NT2/D1 (cell line): ENCODE measurements around the gene OBSCN.

Experiments used
- DNase-seq: peaks from one replicate; pipeline ENCODE4 v3.0.0-alpha.2; 2011; ENCODE audit warnings: low read depth, low spot score
- H3K27me3 ChIP-seq: 2 replicates; pipeline ENCODE4 v1.6.0; 2011; ENCODE audit warnings: mild to moderate bottlenecking; ENCODE audit not compliant: insufficient read length, insufficient read depth
- H3K36me3 ChIP-seq: 2 replicates; pipeline ENCODE4 v1.6.1; 2011; ENCODE audit warnings: mild to moderate bottlenecking, low read length, mixed read lengths; ENCODE audit not compliant: insufficient read depth, insufficient read length
- H3K4me1 ChIP-seq: 2 replicates; pipeline ENCODE4 v1.5.1; 2011; ENCODE audit not compliant: insufficient read depth, insufficient read length
- H3K4me3 ChIP-seq: 2 replicates; pipeline ENCODE4 v1.5.1; 2011; ENCODE audit warnings: low read depth; ENCODE audit not compliant: insufficient read length
- H3K9ac ChIP-seq: 2 replicates; pipeline ENCODE4 v1.6.0; 2011; ENCODE audit warnings: low read depth; ENCODE audit not compliant: insufficient read length
- H3K9me3 ChIP-seq: 2 replicates; pipeline ENCODE4 v1.5.1; 2011; ENCODE audit warnings: mild to moderate bottlenecking, low read length; ENCODE audit not compliant: insufficient read depth
- SUZ12 ChIP-seq: IDR thresholded peaks from 2 replicates; pipeline ENCODE4 v1.6.1; 2011; ENCODE audit not compliant: insufficient read length, insufficient read depth; ENCODE audit errors: extremely low read depth
- YY1 ChIP-seq: IDR thresholded peaks from 2 replicates; pipeline ENCODE4 v1.6.1; 2011; ENCODE audit not compliant: insufficient read length, insufficient read depth
- ZNF274 ChIP-seq: IDR thresholded peaks from 2 replicates; pipeline ENCODE4 v1.6.1; 2011; ENCODE audit warnings: mild to moderate bottlenecking, low read depth, low read length

The OBSCN gene

GRCh38 chr1:228393268-228393701 lies 185.4 kb downstream of the OBSCN start:
- H3K9ac ChIP-seq, result no peak overlapping the region
- no peaks in the 10 kb centered on the region for H3K27me3 ChIP-seq
- no peak for DNase-seq
- no peaks in the 10 kb centered on the region for H3K9me3 ChIP-seq
- peaks cover 67% of the 10 kb centered on the region for H3K36me3 ChIP-seq
- TF ChIP-seq SUZ12 (no peak), YY1 (no peak), ZNF274 (no peak)
- H3K4me3 ChIP-seq, result no peak overlapping the region
- H3K4me1 ChIP-seq, result peaks cover 2% of the 10 kb centered on the region

- H3K4me1 ChIP-seq, result peaks cover 2% of the 10 kb centered on the region
- peaks cover 74% of the 10 kb centered on the region for H3K36me3 ChIP-seq
- DNase-seq, result no peak
- H3K4me3 ChIP-seq, result no peak overlapping the region
- TF ChIP-seq ZNF274 (no peak), SUZ12 (no peak)
- H3K9me3 ChIP-seq, result no peaks in the 10 kb centered on the region
- no peak overlapping the region for H3K9ac ChIP-seq
- no peaks in the 10 kb centered on the region for H3K27me3 ChIP-seq
Observed at GRCh38 chr1:228393811-228394570, 186.1 kb downstream of the OBSCN start.

- H3K36me3 ChIP-seq, result peaks cover 81% of the 10 kb centered on the region
- DNase-seq, result no peak
- TF ChIP-seq YY1 (no peak), SUZ12 (no peak), ZNF274 (no peak)
- H3K27me3 ChIP-seq, result no peaks in the 10 kb centered on the region
- no peak overlapping the region for H3K9ac ChIP-seq
- H3K4me3 ChIP-seq, result no peak overlapping the region
- H3K9me3 ChIP-seq, result no peaks in the 10 kb centered on the region
- peaks cover 2% of the 10 kb centered on the region for H3K4me1 ChIP-seq
Observed at GRCh38 chr1:228394571-228395394, 186.9 kb downstream of the OBSCN start.

DNA sequence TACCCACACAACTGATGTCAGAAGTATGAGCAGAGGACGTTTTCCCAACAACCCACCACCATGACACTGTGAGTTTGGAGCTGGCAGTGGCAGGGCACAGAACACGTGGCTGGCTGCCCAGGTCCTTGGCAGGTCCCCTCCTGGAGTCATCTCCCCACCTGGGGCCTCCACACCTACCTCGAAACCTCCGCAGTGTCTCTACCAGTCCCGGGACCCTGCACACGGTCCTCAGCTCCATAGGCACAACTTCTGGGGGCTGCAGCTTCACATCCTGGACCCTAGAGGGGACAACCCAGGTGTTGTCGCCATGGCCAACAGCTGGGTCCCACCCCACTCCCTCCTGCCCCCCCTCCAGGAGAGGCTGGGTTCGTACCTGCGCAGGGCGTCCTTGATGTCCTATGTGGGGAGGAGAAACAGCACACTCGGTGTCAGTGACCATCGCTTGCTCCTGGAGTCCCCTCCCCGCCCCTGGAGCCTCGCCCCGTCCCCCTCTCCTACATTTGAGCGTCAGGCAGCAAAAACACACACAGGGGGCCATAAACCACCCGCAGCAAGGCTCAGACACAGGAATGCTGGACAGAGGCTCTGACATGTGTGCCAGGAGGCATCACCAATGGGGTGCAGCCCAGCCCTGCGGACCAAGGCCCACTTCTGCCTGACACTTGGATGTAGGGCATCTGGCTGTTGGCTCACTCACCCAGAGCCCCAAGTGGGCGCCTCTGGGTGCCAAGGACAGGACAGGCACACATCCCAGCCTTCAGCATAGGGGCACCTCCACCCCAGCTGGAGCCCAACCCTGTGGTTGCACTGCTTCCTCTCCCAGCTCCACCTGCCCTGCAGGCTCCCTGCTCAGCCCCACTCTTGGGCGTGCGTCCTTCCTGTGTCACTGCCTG lies 189.2 kb downstream of the OBSCN start:
- no peak for DNase-seq
- H3K27me3 ChIP-seq, result no peaks in the 10 kb centered on the region
- TF ChIP-seq YY1, result no peak
- no peak for TF ChIP-seq ZNF274
- TF ChIP-seq SUZ12, result no peak
- no peak overlapping the region for H3K4me3 ChIP-seq
- H3K9me3 ChIP-seq, result no peaks in the 10 kb centered on the region
- no peak overlapping the region for H3K9ac ChIP-seq
- H3K4me1 ChIP-seq, result peaks cover 6% of the 10 kb centered on the region
- peaks cover 99% of the 10 kb centered on the region for H3K36me3 ChIP-seq

- Histone ChIP-seq H3K4me3 (no peak overlapping the region), H3K9me3 (no peaks in the 10 kb centered on the region), H3K27me3 (no peaks in the 10 kb centered on the region), H3K9ac (no peak overlapping the region), H3K36me3 (peaks cover 99% of the 10 kb centered on the region), H3K4me1 (peaks cover 9% of the 10 kb centered on the region)
- no peak for DNase-seq
- TF ChIP-seq SUZ12, result no peak
- TF ChIP-seq YY1, result no peak
- TF ChIP-seq ZNF274, result no peak
Observed at GRCh38 chr1:228397966-228398365, 190.1 kb downstream of the OBSCN start.

DNA sequence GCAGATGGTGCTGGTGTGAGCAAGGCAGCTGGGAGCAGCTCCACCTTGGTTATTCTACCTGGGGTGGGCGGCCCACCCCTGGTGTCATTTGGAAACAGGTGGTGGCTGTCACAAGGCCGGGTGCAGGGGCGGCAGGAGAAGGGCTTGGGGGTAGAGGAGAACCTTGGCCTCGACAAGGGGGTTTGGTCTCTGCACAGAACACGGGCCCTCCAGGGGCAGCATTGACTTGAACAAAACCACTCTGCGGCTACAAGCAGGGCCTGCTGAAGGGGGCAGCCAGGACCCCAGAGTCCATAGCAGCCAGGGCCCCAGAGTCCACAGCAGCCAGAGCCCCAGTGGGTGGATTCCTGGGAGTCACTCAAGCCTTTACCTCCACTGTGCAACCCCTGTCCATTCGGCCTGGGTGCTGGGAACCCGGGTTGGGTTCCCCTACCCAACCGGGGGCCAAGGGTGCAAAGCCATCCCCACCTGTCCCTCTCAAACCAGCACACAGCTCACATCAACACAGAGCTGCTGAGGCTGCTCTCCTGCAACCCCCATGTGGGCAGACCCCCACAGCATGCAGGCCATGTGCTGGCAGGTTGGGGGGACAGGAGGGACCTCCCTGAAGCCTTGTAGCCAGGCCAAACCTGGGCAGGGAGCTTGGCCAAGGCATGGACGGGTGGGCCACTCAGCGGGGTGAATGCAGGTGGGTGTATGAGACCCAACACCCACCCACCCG lies 191.1 kb downstream of the OBSCN start:
- TF ChIP-seq ZNF274 (no peak), YY1 (no peak), SUZ12 (no peak)
- H3K36me3 ChIP-seq, result peaks cover 98% of the 10 kb centered on the region
- H3K9ac ChIP-seq, result no peak overlapping the region
- no peak overlapping the region for H3K4me3 ChIP-seq
- no peaks in the 10 kb centered on the region for H3K9me3 ChIP-seq
- peaks cover 11% of the 10 kb centered on the region for H3K4me1 ChIP-seq
- DNase-seq, result no peak
- H3K27me3 ChIP-seq, result no peaks in the 10 kb centered on the region
